SK-N-MC (cell line): ENCODE data around the gene PML.

ENCODE experiments used
- EZH2 ChIP-seq: fragments of 200-600 bp; sonication (generic); IDR thresholded peaks from one replicate; pipeline ENCODE4 v1.6.1; 2017; ENCODE audit warnings: antibody characterized with exemption
- FOXP2 ChIP-seq: optimal IDR thresholded peaks from 2 replicates; pipeline ENCODE3; 2011; ENCODE audit warnings: mild to moderate bottlenecking, moderate library complexity; ENCODE audit not compliant: insufficient read depth; ENCODE audit errors: extremely low read length, control extremely low read depth
- POLR2AphosphoS5 ChIP-seq: IDR thresholded peaks from 2 replicates; pipeline ENCODE4 v1.6.1; 2012; ENCODE audit warnings: mild to moderate bottlenecking, low read depth, low read length, borderline replicate concordance

- no peak for TF ChIP-seq EZH2
- no peak for TF ChIP-seq POLR2AphosphoS5
- TF ChIP-seq FOXP2 = no peak
Observed at GRCh38 chr15:74008901-74009300, 14.4 kb downstream of the PML start.
